Neuronal stem cell (in vitro differentiated cells): ENCODE measurements around the gene COA1.
A peak's percentile ranks its signal among the peaks of the same experiment; 100 is the strongest.

ENCODE experiments used
- DNase-seq: peaks from one replicate; pipeline ENCODE4 v3.0.0-alpha.2; 2013; ENCODE audit warnings: low spot score
- H2AFZ ChIP-seq: one replicate; pipeline ENCODE4 v1.6.1; 2013; ENCODE audit warnings: mild to moderate bottlenecking, low read length, inconsistent platforms
- H2AK5ac ChIP-seq: 2 replicates; pipeline ENCODE4 v1.6.1; 2013; ENCODE audit warnings: low read depth, mild to moderate bottlenecking, inconsistent platforms, low read length, moderate library complexity, mixed read lengths
- H2BK120ac ChIP-seq: 2 replicates; pipeline ENCODE4 v1.6.1; 2013; ENCODE audit warnings: low read depth, mild to moderate bottlenecking, inconsistent platforms, low read length, moderate library complexity, mixed read lengths
- H2BK12ac ChIP-seq: one replicate; pipeline ENCODE4 v1.6.1; 2013; ENCODE audit warnings: low read length, inconsistent platforms
- H2BK15ac ChIP-seq: 2 replicates; pipeline ENCODE4 v1.6.1; 2013; ENCODE audit warnings: mild to moderate bottlenecking, low read length, inconsistent platforms, mixed read lengths
- H2BK5ac ChIP-seq: one replicate; pipeline ENCODE4 v1.6.1; 2013; ENCODE audit warnings: inconsistent platforms, mild to moderate bottlenecking, low read length, moderate library complexity
- H3K14ac ChIP-seq: one replicate; pipeline ENCODE4 v1.6.1; 2013; ENCODE audit warnings: low read length, inconsistent platforms
- H3K18ac ChIP-seq: 2 replicates; pipeline ENCODE4 v1.6.1; 2013; ENCODE audit warnings: low read length, inconsistent platforms
- H3K23ac ChIP-seq: 2 replicates; pipeline ENCODE4 v1.6.1; 2013; ENCODE audit warnings: low read depth, mild to moderate bottlenecking, mixed read lengths, low read length, inconsistent platforms; ENCODE audit not compliant: poor library complexity
- H3K27ac ChIP-seq: replicated peaks from 3 replicates; pipeline ENCODE4 v1.5.1; 2013; ENCODE audit warnings: low read length, inconsistent platforms
- H3K27me3 ChIP-seq, 3 experiments: 2 replicates each; pipeline ENCODE4 v1.6.1; 2013; ENCODE audit warnings: low read length in 3 of 3, mild to moderate bottlenecking in 2 of 3, inconsistent platforms in 1 of 3, low read depth in 1 of 3, mixed read lengths in 1 of 3, moderate library complexity in 1 of 3; ENCODE audit not compliant: control insufficient read depth in 3 of 3, insufficient read depth in 3 of 3
- H3K36me3 ChIP-seq, 2 donors: replicated peaks in 1 of 2; 2 replicates each; pipeline ENCODE4 v1.6.1; 2013; ENCODE audit warnings: low read length in 2 of 2; ENCODE audit not compliant: control insufficient read depth in 2 of 2, insufficient read depth in 2 of 2
- H3K4ac ChIP-seq: 2 replicates; pipeline ENCODE4 v1.6.1; 2013; ENCODE audit warnings: inconsistent platforms, mild to moderate bottlenecking, low read length, moderate library complexity
- H3K4me1 ChIP-seq, 2 donors: 1 replicate in 1 of 2; 2 replicates in 1 of 2; pipeline ENCODE4 v1.6.1; 2013; ENCODE audit warnings: low read length in 2 of 2, low read depth in 1 of 2; ENCODE audit not compliant: control insufficient read depth in 2 of 2, insufficient read depth in 1 of 2
- H3K4me2 ChIP-seq: one replicate; pipeline ENCODE4 v1.6.1; 2013; ENCODE audit warnings: mild to moderate bottlenecking, low read length, inconsistent platforms; ENCODE audit not compliant: insufficient read depth, poor library complexity, severe bottlenecking
- H3K4me3 ChIP-seq, 2 donors: 2 replicates each; pipeline ENCODE4 v1.5.1; 2013; ENCODE audit warnings: low read length in 2 of 2, mild to moderate bottlenecking in 2 of 2, inconsistent platforms in 1 of 2, moderate library complexity in 1 of 2
- H3K79me1 ChIP-seq: one replicate; pipeline ENCODE4 v1.6.1; 2013; ENCODE audit warnings: low read depth, mild to moderate bottlenecking, inconsistent platforms, low read length, moderate library complexity
- H3K9ac ChIP-seq: one replicate; pipeline ENCODE4 v1.6.1; 2013; ENCODE audit warnings: mild to moderate bottlenecking, low read depth, low read length, inconsistent platforms; ENCODE audit not compliant: poor library complexity
- H3K9me3 ChIP-seq, 2 donors: replicated peaks in 1 of 2; 2 replicates each; pipeline versions ENCODE3 to v1.6.1; 2013; ENCODE audit warnings: low read length in 2 of 2, mild to moderate bottlenecking in 2 of 2, inconsistent platforms in 1 of 2, low read depth in 1 of 2, mixed read lengths in 1 of 2, moderate library complexity in 1 of 2; ENCODE audit not compliant: control insufficient read depth in 2 of 2, insufficient read depth in 1 of 2
- H4K8ac ChIP-seq: one replicate; pipeline ENCODE4 v1.6.1; 2013; ENCODE audit warnings: low read depth, mild to moderate bottlenecking, inconsistent platforms, low read length, moderate library complexity
- H4K91ac ChIP-seq: one replicate; pipeline ENCODE4 v1.6.1; 2013; ENCODE audit warnings: low read length, low read depth, mild to moderate bottlenecking, inconsistent platforms; ENCODE audit not compliant: poor library complexity
- WGBS, 2 donors: extraction: QIAGEN DNeasy Blood & Tissue Kit; methylation state at CpG; one replicate each; pipeline ENCODE4 v1.1.7; 2013; ENCODE audit warnings: missing lambda C conversion rate in 2 of 2, mixed read lengths in 1 of 2; ENCODE audit not compliant: insufficient read length in 2 of 2, insufficient replicate concordance in 1 of 2; ENCODE audit errors: extremely low coverage in 2 of 2; 5-methylcytosine and 5-hydroxymethylcytosine counted together

Gene COA1

GRCh38 chr7:43747328-43748105, 18.2 kb upstream of the COA1 start:
- no peak overlapping the region for H2AK5ac ChIP-seq
- no peak overlapping the region for H3K14ac ChIP-seq
- no peak overlapping the region for H3K23ac ChIP-seq
- no peak overlapping the region for H3K4me2 ChIP-seq
- H4K8ac ChIP-seq, result no peak overlapping the region
- peaks cover 0 to 1% of the 10 kb centered on the region in 2 donors for H3K4me1 ChIP-seq
- no peak overlapping the region for H2AFZ ChIP-seq
- H4K91ac ChIP-seq, result no peak overlapping the region
- H3K27me3 ChIP-seq, result peaks cover 0 to 32% (median 0%) of the 10 kb centered on the region in 3 experiments
- no CpG with 5 or more reads among the region's 9 CpGs for WGBS, 2 donors
- H3K9me3 ChIP-seq, result no peaks in the 10 kb centered on the region
- no peak for DNase-seq
- H3K4me3 ChIP-seq, result no peak overlapping the region
- no peak overlapping the region for H2BK5ac ChIP-seq
- H2BK120ac ChIP-seq, result no peak overlapping the region
- H2BK12ac ChIP-seq, result no peak overlapping the region
- no peaks in the 10 kb centered on the region for H3K36me3 ChIP-seq
- H3K4ac ChIP-seq, result no peak overlapping the region
- no peak overlapping the region for H3K27ac ChIP-seq
- H3K79me1 ChIP-seq, result no peaks in the 10 kb centered on the region
- no peak overlapping the region for H3K9ac ChIP-seq
- H3K18ac ChIP-seq, result no peak overlapping the region
- no peak overlapping the region for H2BK15ac ChIP-seq

GRCh38 chr7:43742692-43743091, 13.4 kb upstream of the COA1 start:
- Histone ChIP-seq H3K27me3 (peaks cover 0 to 6% (median 0%) of the 10 kb centered on the region in 3 experiments), H3K36me3 (no peaks in the 10 kb centered on the region), H3K27ac (no peak overlapping the region), H3K4me2 (no peak overlapping the region), H3K9me3 (no peaks in the 10 kb centered on the region), H3K79me1 (no peaks in the 10 kb centered on the region), H2BK5ac (no peak overlapping the region), H4K8ac (no peak overlapping the region), H2BK120ac (no peak overlapping the region), H3K4ac (no peak overlapping the region), H3K4me3 (no peak overlapping the region), H2BK15ac (no peak overlapping the region), H3K18ac (no peak overlapping the region), H2AK5ac (no peak overlapping the region), H2AFZ (no peak overlapping the region), H2BK12ac (no peak overlapping the region), H3K4me1 (no peaks in the 10 kb centered on the region), H3K14ac (no peak overlapping the region), H3K23ac (no peak overlapping the region), H4K91ac (no peak overlapping the region), H3K9ac (no peak overlapping the region)
- no peak for DNase-seq

GRCh38 chr7:43737467-43738127, 8.3 kb upstream of the COA1 start:
- peak overlapping the region in 1 of 2 donors; percentile 60 for H3K4me3 ChIP-seq
- H2BK12ac ChIP-seq, result peak overlapping the region; percentile 58
- H4K91ac ChIP-seq, result peak overlapping the region; percentile 72
- no peak overlapping the region for H3K27ac ChIP-seq
- H3K9me3 ChIP-seq, result peaks cover 0 to 2% of the 10 kb centered on the region in 2 donors
- no CpG with 5 or more reads among the region's 6 CpGs for WGBS, 2 donors
- H2BK5ac ChIP-seq, result peak overlapping the region; percentile 24
- no peak overlapping the region for H2AK5ac ChIP-seq
- H3K27me3 ChIP-seq, result peaks cover 0 to 3% (median 0%) of the 10 kb centered on the region in 3 experiments
- H3K14ac ChIP-seq, result no peak overlapping the region
- H3K18ac ChIP-seq, result no peak overlapping the region
- no peak overlapping the region for H2BK120ac ChIP-seq
- no peak overlapping the region for H3K9ac ChIP-seq
- peak overlapping the region; percentile 16 for H3K23ac ChIP-seq
- H3K4me2 ChIP-seq, result no peak overlapping the region
- no peak overlapping the region for H3K4ac ChIP-seq
- H3K4me1 ChIP-seq, result no peaks in the 10 kb centered on the region
- no peak for DNase-seq
- H2AFZ ChIP-seq, result peak overlapping the region; percentile 38
- H4K8ac ChIP-seq, result no peak overlapping the region
- no peaks in the 10 kb centered on the region for H3K36me3 ChIP-seq
- no peaks in the 10 kb centered on the region for H3K79me1 ChIP-seq
- peak overlapping the region; percentile 81 for H2BK15ac ChIP-seq

- no peak overlapping the region for H3K23ac ChIP-seq
- no peak overlapping the region for H4K8ac ChIP-seq
- no peak overlapping the region for H3K14ac ChIP-seq
- no peaks in the 10 kb centered on the region for H3K79me1 ChIP-seq
- H3K4ac ChIP-seq, result no peak overlapping the region
- no peak overlapping the region for H2BK120ac ChIP-seq
- WGBS, 2 donors, result no CpG with 5 or more reads among the region's 2 CpGs
- peaks cover 0 to 6% (median 0%) of the 10 kb centered on the region in 3 experiments for H3K27me3 ChIP-seq
- H4K91ac ChIP-seq, result no peak overlapping the region
- no peak overlapping the region for H3K27ac ChIP-seq
- H3K36me3 ChIP-seq, result no peaks in the 10 kb centered on the region
- H2AK5ac ChIP-seq, result no peak overlapping the region
- no peak overlapping the region for H2AFZ ChIP-seq
- H3K9me3 ChIP-seq, result peaks cover 0 to 2% of the 10 kb centered on the region in 2 donors
- H3K9ac ChIP-seq, result no peak overlapping the region
- no peak overlapping the region for H3K4me3 ChIP-seq
- H3K4me2 ChIP-seq, result no peak overlapping the region
- no peaks in the 10 kb centered on the region for H3K4me1 ChIP-seq
- no peak for DNase-seq
- no peak overlapping the region for H3K18ac ChIP-seq
- H2BK5ac ChIP-seq, result no peak overlapping the region
- no peak overlapping the region for H2BK12ac ChIP-seq
- no peak overlapping the region for H2BK15ac ChIP-seq
Observed at GRCh38 chr7:43735802-43736603, 6.7 kb upstream of the COA1 start.
